Pancreas (tissue), 10 donors: Measurements from ENCODE around the gene ARSG. TPM values are rescaled to one million over a fixed set of nuclear protein-coding genes. Genes with fewer than 3 reads are reported as not detected.
"Not testable (repeated sequence)": the region's sequence is repeated elsewhere in the genome, so short reads cannot be mapped to it uniquely, and the experiment has no call there.

Experiments used
- ATAC-seq, 4 donors: fragments of 200-7000 bp; cut with Tn5 transposase; one replicate each; pipeline versions ENCODE4 v1.8.0 to v1.9.1; 2020; ENCODE audit warnings: mild to moderate bottlenecking in 4 of 4, moderate library complexity in 4 of 4
- DNase-seq, 6 donors: peaks; one replicate each; pipeline ENCODE4 v3.0.0-alpha.2; 2020
- FAIRE-seq: peaks from 2 replicates; lab custom pipeline; 2012; peaks lifted over from hg19 to GRCh38; lab: Jason Lieb, UNC
- H3K27ac ChIP-seq, 4 donors: fragments of 200-600 bp; sonication (generic); 1 replicate in 3 of 4; 2 replicates in 1 of 4; pipeline versions ENCODE4 v1.5.0 to v1.8.0; 2020
- H3K27me3 ChIP-seq, 4 donors: fragments of 200-600 bp; one replicate each; pipeline ENCODE4 v1.8.0; 2021
- H3K36me3 ChIP-seq, 3 donors: fragments of 200-600 bp; sonication (generic) in 1 of 3; one replicate each; pipeline versions ENCODE4 v1.5.0 to v1.8.0; 2020 to 2021
- H3K4me1 ChIP-seq, 3 donors: fragments of 200-600 bp; one replicate each; pipeline ENCODE4 v1.8.0; 2021
- H3K4me3 ChIP-seq, 4 donors: fragments of 200-600 bp; sonication (generic) in 2 of 4; one replicate each; pipeline versions ENCODE4 v1.5.0 to v1.8.0; 2020 to 2021
- H3K9me3 ChIP-seq, 4 donors: fragments of 200-600 bp; one replicate each; pipeline ENCODE4 v1.8.0; 2021
- WGBS, 2 donors: extraction: QIAGEN DNeasy Blood & Tissue Kit; methylation state at CpG; one replicate each; pipeline ENCODE4 v1.1.7; 2013; 5-methylcytosine and 5-hydroxymethylcytosine counted together
- intact Hi-C, 3 donors: fragments of 100-400 bp; cut with DNase I; formaldehyde crosslinking; loops; one replicate each; pipeline versions ENCODE4 v1.11.1 to v1.14.2; 2022
- polyA plus RNA-seq, 2 donors: library from polyadenylated mRNA; stranded (reverse); fragments of 200-250 nt; gene quantifications; one replicate each; pipeline ENCODE4 v1.2.3, GENCODE V29; 2013
- total RNA-seq, 6 donors: library from RNA; stranded (reverse); fragmentation: NEBNext Ultra II Directional in 4 of 6; extraction: Animal tissue kit (Norgen Biotek cat#: 25700) in 4 of 6; gene quantifications; one replicate each; pipeline versions ENCODE4 v1.2.1 to v1.2.4, GENCODE V29; 2021 to 2023
- TF ChIP-seq, protein P1 (sequence below), 4 donors: fragments of 200-600 bp; sonication (generic) in 3 of 4; IDR thresholded peaks; one replicate each; pipeline versions ENCODE4 v1.5.0 to v1.8.0; 2021; ENCODE audit warnings: antibody characterized with exemption in 4 of 4
- donor health status: healthy with polysubstance abuse.
- donor health status: DM: no; HTN: no; CAD: no; lungs with moderate emphysema.
- donor health status: DM: no; HTN: no; CAD: no.
- donor health status: control.
- donor health status: control.
- donor health status: Bipolar disorder and iron deficiency.
- donor health status: DM: yes; HTN: yes; CAD: no.
- donor health status: DM: no; HTN: no; CAD: no.
- donor health status: DM: no; HTN: no; CAD: no.
- donor health status: DM: yes; HTN: yes; CAD: no.

The ARSG gene
- total and polyA plus RNA-seq, 8 donors: 0.46 to 2.5 (median 1.4) TPM

DNA sequence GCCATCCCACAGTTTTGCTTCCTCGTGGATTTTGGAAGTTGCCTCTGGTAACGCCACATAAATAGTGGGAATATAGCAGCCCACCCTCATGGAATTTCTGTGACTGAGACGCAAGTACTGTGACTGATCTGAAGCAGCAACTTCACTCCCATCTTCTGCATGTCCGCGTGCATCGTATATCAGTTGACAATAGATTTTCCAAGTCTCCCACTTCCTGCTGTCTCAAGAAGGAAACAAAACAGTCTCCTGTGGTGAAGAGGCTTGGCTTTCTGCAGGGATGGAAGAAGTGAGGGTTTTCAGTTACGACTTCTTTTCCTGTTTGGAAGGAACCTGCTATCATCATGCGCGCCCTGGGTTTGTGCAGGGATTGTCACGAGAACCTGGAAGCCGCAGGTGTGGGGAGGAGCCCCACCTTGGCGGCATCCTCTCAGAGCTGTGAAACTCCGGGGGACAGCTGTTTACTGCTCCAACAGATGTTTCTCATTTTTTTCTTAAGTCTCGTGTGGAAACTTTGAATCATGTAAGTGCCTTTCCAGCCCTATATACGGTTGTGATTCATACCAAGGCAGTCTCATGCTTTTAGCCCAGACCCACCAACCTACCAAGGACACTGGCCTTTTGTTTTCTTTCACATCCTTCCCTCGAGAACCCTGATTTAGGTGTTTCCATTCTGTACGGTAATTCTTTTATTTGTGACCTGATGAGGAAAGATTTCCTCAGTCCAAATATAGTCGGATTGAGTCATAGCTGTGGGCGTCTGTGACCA is 108.5 kb downstream of the ARSG start:
- TF ChIP-seq, protein P1, sequence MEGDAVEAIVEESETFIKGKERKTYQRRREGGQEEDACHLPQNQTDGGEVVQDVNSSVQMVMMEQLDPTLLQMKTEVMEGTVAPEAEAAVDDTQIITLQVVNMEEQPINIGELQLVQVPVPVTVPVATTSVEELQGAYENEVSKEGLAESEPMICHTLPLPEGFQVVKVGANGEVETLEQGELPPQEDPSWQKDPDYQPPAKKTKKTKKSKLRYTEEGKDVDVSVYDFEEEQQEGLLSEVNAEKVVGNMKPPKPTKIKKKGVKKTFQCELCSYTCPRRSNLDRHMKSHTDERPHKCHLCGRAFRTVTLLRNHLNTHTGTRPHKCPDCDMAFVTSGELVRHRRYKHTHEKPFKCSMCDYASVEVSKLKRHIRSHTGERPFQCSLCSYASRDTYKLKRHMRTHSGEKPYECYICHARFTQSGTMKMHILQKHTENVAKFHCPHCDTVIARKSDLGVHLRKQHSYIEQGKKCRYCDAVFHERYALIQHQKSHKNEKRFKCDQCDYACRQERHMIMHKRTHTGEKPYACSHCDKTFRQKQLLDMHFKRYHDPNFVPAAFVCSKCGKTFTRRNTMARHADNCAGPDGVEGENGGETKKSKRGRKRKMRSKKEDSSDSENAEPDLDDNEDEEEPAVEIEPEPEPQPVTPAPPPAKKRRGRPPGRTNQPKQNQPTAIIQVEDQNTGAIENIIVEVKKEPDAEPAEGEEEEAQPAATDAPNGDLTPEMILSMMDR (IDR thresholded peaks at IDR 0.05): no peak
- no peaks in the 10 kb centered on the region for H3K27me3 ChIP-seq
- no peak overlapping the region for H3K27ac ChIP-seq
- H3K4me1 ChIP-seq: no peaks in the 10 kb centered on the region
- ATAC-seq (peak in 1 of 4 donors; percentile 26), DNase-seq (no peak), FAIRE-seq (no peak)
- no peaks in the 10 kb centered on the region for H3K9me3 ChIP-seq
- H3K36me3 ChIP-seq: no peaks in the 10 kb centered on the region
- H3K4me3 ChIP-seq: no peak overlapping the region
- intact Hi-C loops: loop anchor here in 1 of 3 donors (5.0 kb wide), 1 partner anchor 138 kb away; no protein-coding TSS in a partner anchor
- 60 to 71% methylated on average over 19 of the region's 19 CpGs for WGBS, 2 donors

DNA sequence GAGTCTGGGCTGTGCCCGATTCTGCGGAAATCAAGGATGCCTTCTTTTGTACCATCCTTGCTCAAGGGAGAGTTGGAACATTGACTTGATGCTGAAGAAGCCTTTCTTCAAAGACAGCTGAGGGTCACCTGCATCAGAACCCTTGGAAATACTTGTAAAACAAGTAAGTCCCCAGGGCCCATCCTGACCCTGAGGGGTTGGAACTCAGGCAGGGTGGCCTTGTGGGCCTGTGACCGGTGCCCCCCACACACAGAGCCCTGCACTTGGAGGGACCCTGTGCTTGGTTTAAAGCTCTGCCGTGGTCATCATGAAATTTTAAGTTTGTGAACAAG is 109.1 kb downstream of the ARSG start:
- Histone ChIP-seq H3K4me3 (no peak overlapping the region), H3K9me3 (no peaks in the 10 kb centered on the region), H3K4me1 (no peaks in the 10 kb centered on the region), H3K27me3 (no peaks in the 10 kb centered on the region), H3K27ac (no peak overlapping the region), H3K36me3 (no peaks in the 10 kb centered on the region)
- intact Hi-C loops: no loop called here
- 74 to 84% methylated on average over 4 of the region's 4 CpGs for WGBS, 2 donors
- FAIRE-seq (no peak), ATAC-seq (no peak), DNase-seq (no peak)
- TF ChIP-seq, protein P1 (IDR thresholded peaks at IDR 0.05): no peak

DNA sequence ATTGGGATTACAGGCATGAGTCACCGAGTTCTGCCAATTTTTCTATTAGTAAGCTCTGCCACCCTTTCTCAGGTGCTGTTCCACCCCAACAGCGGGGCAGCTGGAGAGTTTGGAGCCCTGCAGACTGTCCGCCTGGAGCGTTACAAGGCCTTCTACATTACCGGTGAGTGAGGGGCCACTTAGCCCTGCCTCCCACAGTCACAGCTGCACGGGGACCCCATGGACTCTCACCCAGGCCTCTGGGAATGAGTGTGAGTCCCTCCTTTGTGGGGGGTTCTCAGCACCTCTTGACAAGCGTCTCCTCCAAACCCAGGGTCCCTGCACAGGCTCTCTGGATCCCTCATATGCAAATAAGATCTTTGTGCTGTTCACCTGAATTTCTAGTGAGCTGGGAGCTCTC is 110.0 kb downstream of the ARSG start:
- WGBS, 2 donors: 68 to 92% methylated on average over 7 of the region's 7 CpGs
- Histone ChIP-seq H3K9me3 (no peaks in the 10 kb centered on the region), H3K27me3 (no peaks in the 10 kb centered on the region), H3K4me3 (no peak overlapping the region), H3K4me1 (no peaks in the 10 kb centered on the region), H3K36me3 (no peaks in the 10 kb centered on the region), H3K27ac (no peak overlapping the region)
- TF ChIP-seq, protein P1 (IDR thresholded peaks at IDR 0.05): no peak
- intact Hi-C loops: no loop called here
- ATAC-seq: no peak
- DNase-seq: no peak
- no peak for FAIRE-seq

DNA sequence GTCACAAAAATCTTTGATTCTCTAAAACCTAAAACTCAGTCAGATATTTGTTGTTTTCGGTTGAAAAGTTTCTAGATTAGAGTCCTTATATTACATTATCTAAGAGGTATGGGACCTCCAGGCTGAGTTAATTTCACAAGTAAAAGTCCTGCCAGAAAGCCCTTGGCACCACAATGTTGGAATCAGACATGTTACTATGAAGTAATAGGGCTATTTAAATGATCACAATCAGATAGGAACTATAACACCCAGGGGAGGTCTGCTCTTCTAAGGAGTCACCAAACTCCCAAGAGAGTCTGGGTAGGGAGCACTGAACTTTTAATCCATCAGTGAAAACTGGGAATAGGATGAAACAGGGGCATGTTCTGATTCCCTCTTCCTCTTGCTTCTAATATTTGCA is 111.8 kb downstream of the ARSG start:
- no peaks in the 10 kb centered on the region for H3K4me1 ChIP-seq
- no peak for ATAC-seq
- FAIRE-seq: no peak
- 84 to 85% methylated on average over 1 of the region's 1 CpG for WGBS, 2 donors
- TF ChIP-seq, protein P1 (IDR thresholded peaks at IDR 0.05): no peak
- H3K36me3 ChIP-seq: no peaks in the 10 kb centered on the region
- H3K9me3 ChIP-seq: no peaks in the 10 kb centered on the region
- no peak overlapping the region for H3K4me3 ChIP-seq
- no peak for DNase-seq
- intact Hi-C loops: no loop called here
- H3K27me3 ChIP-seq: no peaks in the 10 kb centered on the region
- no peak overlapping the region for H3K27ac ChIP-seq

DNA sequence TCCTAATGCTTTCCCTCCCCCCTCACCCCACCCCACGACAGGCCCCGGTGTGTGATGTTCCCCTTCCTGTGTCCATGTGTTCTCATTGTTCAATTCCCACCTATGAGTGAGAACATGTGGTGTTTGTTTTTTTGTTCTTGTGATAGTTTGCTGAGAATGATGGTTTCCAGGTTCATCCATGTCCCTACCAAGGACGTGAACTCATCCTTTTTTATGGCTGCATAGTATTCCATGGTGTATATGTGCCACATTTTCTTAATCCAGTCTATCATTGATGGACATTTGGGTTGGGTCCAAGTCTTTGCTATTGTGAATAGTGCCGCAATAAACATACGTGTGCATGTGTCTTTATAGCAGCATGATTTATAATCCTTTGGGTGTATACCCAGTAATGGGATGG is 112.5 kb downstream of the ARSG start:
- H3K27ac ChIP-seq, H3K36me3 ChIP-seq, H3K4me1 ChIP-seq, H3K9me3 ChIP-seq, FAIRE-seq, ATAC-seq, intact Hi-C loops, H3K27me3 ChIP-seq, H3K4me3 ChIP-seq, DNase-seq: not testable (repeated sequence)
- WGBS, 2 donors: 83 to 93% methylated on average over 3 to 5 of the region's 5 CpGs

DNA sequence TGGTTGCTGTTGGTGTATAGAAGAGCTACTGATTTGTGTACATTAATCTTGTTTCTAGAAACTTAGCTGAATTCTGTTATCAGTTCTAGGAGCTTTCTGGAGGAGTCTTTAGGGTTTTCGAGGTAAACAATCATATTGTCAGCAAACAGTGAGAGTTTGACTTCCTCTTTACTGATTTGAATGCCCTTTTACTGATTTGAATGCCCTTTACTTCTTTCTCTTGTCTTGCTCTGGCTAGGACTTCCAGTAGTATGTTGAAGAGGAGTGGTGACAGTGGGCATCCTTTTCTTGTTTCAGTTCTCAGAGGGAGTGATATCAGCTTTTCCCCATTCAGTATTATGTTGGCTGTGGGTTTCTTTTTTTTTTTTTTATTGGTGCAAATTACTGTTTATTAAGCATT is 116.4 kb downstream of the ARSG start:
- FAIRE-seq, H3K27ac ChIP-seq, intact Hi-C loops, ATAC-seq, H3K36me3 ChIP-seq, H3K4me3 ChIP-seq, H3K9me3 ChIP-seq, DNase-seq, H3K4me1 ChIP-seq, H3K27me3 ChIP-seq: not testable (repeated sequence)
- 72 to 78% methylated on average over 1 of the region's 1 CpG for WGBS, 2 donors

DNA sequence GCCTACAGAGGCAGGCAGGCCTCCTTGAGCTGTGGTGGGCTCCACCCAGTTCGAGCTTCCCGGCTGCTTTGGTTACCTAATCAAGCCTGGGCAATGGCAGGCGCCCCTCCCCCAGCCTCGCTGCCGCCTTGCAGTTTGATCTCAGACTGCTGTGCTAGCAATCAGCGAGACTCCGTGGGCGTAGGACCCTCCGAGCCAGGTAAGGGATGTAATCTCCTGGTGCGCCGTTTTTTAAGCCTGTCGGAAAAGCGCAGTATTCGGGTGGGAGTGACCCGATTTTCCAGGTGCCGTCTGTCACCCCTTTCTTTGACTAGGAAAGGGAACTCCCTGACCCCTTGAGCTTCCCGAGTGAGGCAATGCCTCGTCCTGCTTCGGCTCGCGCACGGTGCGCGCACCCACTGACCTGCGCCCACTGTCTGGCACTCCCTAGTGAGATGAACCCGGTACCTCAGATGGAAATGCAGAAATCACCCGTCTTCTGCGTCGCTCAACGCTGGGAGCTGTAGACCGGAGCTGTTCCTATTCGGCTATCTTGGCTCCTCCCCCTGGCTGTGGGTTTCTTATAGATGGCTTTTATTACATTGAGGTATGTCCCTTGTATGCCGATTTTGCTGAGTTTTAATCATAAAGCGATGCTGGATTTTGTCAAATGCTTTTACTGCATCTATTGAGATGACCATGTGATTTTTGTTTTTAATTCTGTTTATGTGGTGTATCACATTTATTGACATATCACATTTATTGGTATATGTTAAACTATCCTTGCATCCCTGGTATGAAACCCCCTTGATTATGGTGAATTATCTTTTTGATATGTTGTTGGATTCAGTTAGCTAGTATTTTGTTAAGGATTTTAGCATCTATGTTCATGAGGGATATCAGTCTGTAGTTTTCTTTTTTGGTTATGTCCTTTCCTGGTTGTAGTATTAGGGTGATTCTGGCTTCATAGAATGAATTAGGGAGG is 122.6 kb downstream of the ARSG start:
- FAIRE-seq, H3K36me3 ChIP-seq, H3K4me1 ChIP-seq, H3K9me3 ChIP-seq, intact Hi-C loops, H3K27ac ChIP-seq, H3K27me3 ChIP-seq: not testable (repeated sequence)
- WGBS, 2 donors: 5 to 6% methylated on average over 26 to 32 of the region's 34 CpGs
- DNase-seq (peak in 1 of 6 donors; percentile 48), ATAC-seq (peak in 1 of 4 donors; percentile 38)
- peak overlapping the region in 3 of 4 donors; percentile 6 to 39 (median 25) for H3K4me3 ChIP-seq

DNA sequence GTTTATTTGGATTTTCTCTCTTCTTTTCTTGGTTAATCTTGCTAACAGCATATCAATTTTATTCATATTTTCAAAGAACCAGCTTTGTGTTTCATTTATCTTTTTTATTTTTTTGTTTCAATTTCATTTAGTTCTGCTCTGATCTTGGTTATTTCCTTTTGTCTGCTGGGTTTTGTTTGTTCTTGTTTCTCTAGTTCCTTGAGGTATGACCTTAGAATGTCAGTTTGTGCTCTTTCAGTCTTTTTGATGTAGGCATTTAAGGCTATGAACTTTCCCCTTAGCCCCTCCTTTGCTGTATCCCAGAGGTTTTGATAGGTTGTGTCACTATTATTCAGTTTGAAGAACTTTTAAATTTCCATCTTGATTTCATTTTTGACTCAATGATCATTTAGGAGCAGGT is 123.6 kb downstream of the ARSG start:
- H3K27me3 ChIP-seq, H3K27ac ChIP-seq, H3K4me1 ChIP-seq, FAIRE-seq, DNase-seq, H3K36me3 ChIP-seq, H3K4me3 ChIP-seq, intact Hi-C loops, ATAC-seq, H3K9me3 ChIP-seq: not testable (repeated sequence)
